ENCODE data around the gene RTKN2.

RTKN2 gene

GRCh38 chr10:62154231-62154630 lies 114.4 kb downstream of the RTKN2 start:
- no peaks in the 10 kb centered on the region for H3K36me3 ChIP-seq (ENCODE audit: insufficient read depth)

GRCh38 chr10:62153191-62153590 lies 115.5 kb downstream of the RTKN2 start:
- no peaks in the 10 kb centered on the region for H3K36me3 ChIP-seq (ENCODE audit: insufficient read depth)
- no peaks in the 10 kb centered on the region for H4K20me1 ChIP-seq (ENCODE audit: insufficient read depth)
- no peak overlapping the region for H2AFZ ChIP-seq (ENCODE audit: low read depth)
- H3K4me3 ChIP-seq (IDR thresholded peaks at IDR 0.05; ENCODE audit: insufficient read depth, low read depth, low read length), result no peak overlapping the region
- no peaks in the 10 kb centered on the region for H3K79me2 ChIP-seq (ENCODE audit: insufficient read depth, low read depth)
- no peak overlapping the region for H3K4me2 ChIP-seq
- no peak overlapping the region for H3K9ac ChIP-seq
- H3K27ac ChIP-seq, result no peak overlapping the region
- TF ChIP-seq, protein P1, sequence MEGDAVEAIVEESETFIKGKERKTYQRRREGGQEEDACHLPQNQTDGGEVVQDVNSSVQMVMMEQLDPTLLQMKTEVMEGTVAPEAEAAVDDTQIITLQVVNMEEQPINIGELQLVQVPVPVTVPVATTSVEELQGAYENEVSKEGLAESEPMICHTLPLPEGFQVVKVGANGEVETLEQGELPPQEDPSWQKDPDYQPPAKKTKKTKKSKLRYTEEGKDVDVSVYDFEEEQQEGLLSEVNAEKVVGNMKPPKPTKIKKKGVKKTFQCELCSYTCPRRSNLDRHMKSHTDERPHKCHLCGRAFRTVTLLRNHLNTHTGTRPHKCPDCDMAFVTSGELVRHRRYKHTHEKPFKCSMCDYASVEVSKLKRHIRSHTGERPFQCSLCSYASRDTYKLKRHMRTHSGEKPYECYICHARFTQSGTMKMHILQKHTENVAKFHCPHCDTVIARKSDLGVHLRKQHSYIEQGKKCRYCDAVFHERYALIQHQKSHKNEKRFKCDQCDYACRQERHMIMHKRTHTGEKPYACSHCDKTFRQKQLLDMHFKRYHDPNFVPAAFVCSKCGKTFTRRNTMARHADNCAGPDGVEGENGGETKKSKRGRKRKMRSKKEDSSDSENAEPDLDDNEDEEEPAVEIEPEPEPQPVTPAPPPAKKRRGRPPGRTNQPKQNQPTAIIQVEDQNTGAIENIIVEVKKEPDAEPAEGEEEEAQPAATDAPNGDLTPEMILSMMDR (conservative IDR thresholded peaks at IDR 0.05; ENCODE audit: low read depth, low read length), result no peak
- no peaks in the 10 kb centered on the region for H3K4me1 ChIP-seq (ENCODE audit: low read depth, poor library complexity, severe bottlenecking)
- H3K27me3 ChIP-seq (ENCODE audit: insufficient read depth, low read depth), result no peaks in the 10 kb centered on the region

More at GRCh38 chr10:62154231-62154630, 114.4 kb downstream of the RTKN2 start:
- no peaks in the 10 kb centered on the region for H3K79me2 ChIP-seq (ENCODE audit: insufficient read depth, low read depth)
- H3K4me1 ChIP-seq (ENCODE audit: low read depth, poor library complexity, severe bottlenecking), result no peaks in the 10 kb centered on the region
- no peaks in the 10 kb centered on the region for H4K20me1 ChIP-seq (ENCODE audit: insufficient read depth)
- no peak overlapping the region for H3K27ac ChIP-seq
- H3K4me2 ChIP-seq, result no peak overlapping the region
- no peak overlapping the region for H3K9ac ChIP-seq
- no peak overlapping the region for H3K4me3 ChIP-seq (IDR thresholded peaks at IDR 0.05; ENCODE audit: insufficient read depth, low read depth, low read length)
- no peak overlapping the region for H2AFZ ChIP-seq (ENCODE audit: low read depth)
- H3K27me3 ChIP-seq (ENCODE audit: insufficient read depth, low read depth), result no peaks in the 10 kb centered on the region
- TF ChIP-seq, protein P1 (conservative IDR thresholded peaks at IDR 0.05; ENCODE audit: low read depth, low read length), result no peak

DNA sequence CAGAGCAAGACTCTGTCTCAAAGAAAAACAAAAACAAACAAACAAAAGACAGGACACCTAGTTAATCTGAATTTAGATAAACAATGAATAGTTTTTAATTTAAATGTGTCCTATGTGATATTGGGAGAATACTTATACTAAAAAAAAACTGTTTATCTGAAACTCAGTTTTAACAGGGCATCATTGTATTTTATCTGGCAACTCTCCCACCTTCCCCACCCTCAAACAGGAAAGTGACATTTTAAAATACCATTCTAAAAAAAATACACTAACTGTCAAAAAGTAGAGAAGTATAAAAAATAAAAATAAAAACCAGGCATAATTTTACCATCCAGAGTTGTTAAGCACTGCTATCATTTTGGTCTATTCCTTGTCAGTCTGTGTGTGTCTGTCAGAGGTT lies 119.0 kb downstream of the RTKN2 start:
- TF ChIP-seq, protein P1 (conservative IDR thresholded peaks at IDR 0.05; ENCODE audit: low read depth, low read length), result no peak
- H3K9ac ChIP-seq, result no peak overlapping the region

DNA sequence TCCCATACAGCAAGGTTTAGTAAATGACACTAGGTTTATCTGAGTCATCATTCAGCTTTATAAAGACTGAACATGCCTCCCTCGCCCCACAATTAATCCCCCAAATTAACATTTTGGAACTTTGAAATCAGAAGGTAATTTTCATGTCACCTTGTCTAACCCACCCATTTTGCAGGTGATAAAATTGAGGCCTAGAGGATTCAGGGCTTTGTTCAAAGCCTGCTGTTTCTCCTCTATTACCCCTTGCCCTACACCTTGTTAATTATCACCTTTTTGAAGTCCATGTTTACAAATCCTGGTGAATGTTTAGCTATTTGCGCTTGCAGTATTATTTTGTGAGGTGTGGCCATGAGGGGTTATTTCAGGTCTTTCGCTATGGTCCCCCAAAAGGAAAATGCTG lies 120.5 kb downstream of the RTKN2 start:
- Histone ChIP-seq H3K27me3 (ENCODE audit: insufficient read depth, low read depth) (no peaks in the 10 kb centered on the region), H3K79me2 (ENCODE audit: insufficient read depth, low read depth) (no peaks in the 10 kb centered on the region), H3K36me3 (ENCODE audit: insufficient read depth) (no peaks in the 10 kb centered on the region), H3K9ac (no peak overlapping the region), H3K27ac (no peak overlapping the region), H3K4me2 (no peak overlapping the region), H4K20me1 (ENCODE audit: insufficient read depth) (no peaks in the 10 kb centered on the region), H3K4me3 (IDR thresholded peaks at IDR 0.05; ENCODE audit: insufficient read depth, low read depth, low read length) (no peak overlapping the region), H2AFZ (ENCODE audit: low read depth) (no peak overlapping the region), H3K4me1 (ENCODE audit: low read depth, poor library complexity, severe bottlenecking) (no peaks in the 10 kb centered on the region)
- TF ChIP-seq, protein P1 (conservative IDR thresholded peaks at IDR 0.05; ENCODE audit: low read depth, low read length), result no peak

More for the DNA sequence above, 119.0 kb downstream of the RTKN2 start:
- Histone ChIP-seq H2AFZ (ENCODE audit: low read depth) (no peak overlapping the region), H3K27ac (no peak overlapping the region), H4K20me1 (ENCODE audit: insufficient read depth) (no peaks in the 10 kb centered on the region), H3K79me2 (ENCODE audit: insufficient read depth, low read depth) (no peaks in the 10 kb centered on the region), H3K27me3 (ENCODE audit: insufficient read depth, low read depth) (no peaks in the 10 kb centered on the region), H3K4me2 (no peak overlapping the region), H3K36me3 (ENCODE audit: insufficient read depth) (no peaks in the 10 kb centered on the region), H3K4me1 (ENCODE audit: low read depth, poor library complexity, severe bottlenecking) (no peaks in the 10 kb centered on the region), H3K4me3 (IDR thresholded peaks at IDR 0.05; ENCODE audit: insufficient read depth, low read depth, low read length) (no peak overlapping the region)

All from KMS-11 (cell line).